Measurements from ENCODE around the gene ZNF217.
A peak's percentile ranks its signal among the peaks of the same experiment; 100 is the strongest.
"Not testable (repeated sequence)": the region's sequence is repeated elsewhere in the genome, so short reads cannot be mapped to it uniquely, and the experiment has no call there.

ZNF217 gene

GRCh38 chr20:53591941-53592441 is 1.6 kb downstream of the ZNF217 start:
- FAIRE-seq; DNase-seq (ENCODE audit: insufficient read length): not testable (repeated sequence)
- peak; percentile 11; the same call in 1 of the 2 replicates for TF ChIP-seq POLR2AphosphoS5 (IDR thresholded peaks at IDR 0.05; ENCODE audit: low read depth, low read length)

- FAIRE-seq; DNase-seq (ENCODE audit: insufficient read length): not testable (repeated sequence)
These were observed 2.4 kb downstream of the ZNF217 start for GRCh38 chr20:53591206-53591741.

- not testable (repeated sequence) for DNase-seq (ENCODE audit: insufficient read length); FAIRE-seq
These were observed 3.0 kb downstream of the ZNF217 start for GRCh38 chr20:53590608-53591007.

- DNase-seq (ENCODE audit: insufficient read length) = not testable (repeated sequence)
- peak; percentile 24 for FAIRE-seq
These were observed 3.5 kb downstream of the ZNF217 start for GRCh38 chr20:53590122-53590521.

- not testable (repeated sequence) for DNase-seq (ENCODE audit: insufficient read length)
- FAIRE-seq = peak; percentile 21
These were observed 4.1 kb downstream of the ZNF217 start for GRCh38 chr20:53589321-53590065.

GRCh38 chr20:53587157-53587703 is 6.4 kb downstream of the ZNF217 start:
- FAIRE-seq; DNase-seq (ENCODE audit: insufficient read length): not testable (repeated sequence)

GRCh38 chr20:53586640-53587039 is 7.0 kb downstream of the ZNF217 start:
- DNase-seq (ENCODE audit: insufficient read length) (no peak), FAIRE-seq (no peak)
- TF ChIP-seq TAF1 (IDR thresholded peaks at IDR 0.05; ENCODE audit: borderline replicate concordance, low read depth, low read length) (no peak), POLR2A (IDR thresholded peaks at IDR 0.05; ENCODE audit: low read depth, low read length) (no peak), POLR2AphosphoS5 (IDR thresholded peaks at IDR 0.05; ENCODE audit: low read depth, low read length) (no peak)

- not testable (repeated sequence) for FAIRE-seq; DNase-seq (ENCODE audit: insufficient read length)
These were observed 7.7 kb downstream of the ZNF217 start for GRCh38 chr20:53585910-53586309.

GRCh38 chr20:53585004-53585569 is 8.6 kb downstream of the ZNF217 start:
- DNase-seq (ENCODE audit: insufficient read length); FAIRE-seq: not testable (repeated sequence)

- not testable (repeated sequence) for DNase-seq (ENCODE audit: insufficient read length); FAIRE-seq
These were observed 9.1 kb downstream of the ZNF217 start for GRCh38 chr20:53584550-53584913.

GRCh38 chr20:53583660-53584549 is 9.7 kb downstream of the ZNF217 start:
- not testable (repeated sequence) for FAIRE-seq; DNase-seq (ENCODE audit: insufficient read length)

- DNase-seq (ENCODE audit: insufficient read length) (no peak), FAIRE-seq (no peak)
- no peak for TF ChIP-seq POLR2AphosphoS5 (IDR thresholded peaks at IDR 0.05; ENCODE audit: low read depth, low read length)
- TF ChIP-seq POLR2A (IDR thresholded peaks at IDR 0.05; ENCODE audit: low read depth, low read length) = no peak
- TF ChIP-seq TAF1 (IDR thresholded peaks at IDR 0.05; ENCODE audit: borderline replicate concordance, low read depth, low read length) = no peak
These were observed 10.9 kb downstream of the ZNF217 start for GRCh38 chr20:53582574-53583351.

GRCh38 chr20:53582251-53582570 is 11.4 kb downstream of the ZNF217 start:
- DNase-seq (ENCODE audit: insufficient read length) (no peak), FAIRE-seq (no peak)
- TF ChIP-seq TAF1 (IDR thresholded peaks at IDR 0.05; ENCODE audit: borderline replicate concordance, low read depth, low read length) (no peak), POLR2A (IDR thresholded peaks at IDR 0.05; ENCODE audit: low read depth, low read length) (no peak), POLR2AphosphoS5 (IDR thresholded peaks at IDR 0.05; ENCODE audit: low read depth, low read length) (no peak; the same call in 1 of the 2 replicates)
